GF-D8 (cell line): ENCODE measurements around the gene MAL.
"Not testable (repeated sequence)": the region's sequence is repeated elsewhere in the genome, so short reads cannot be mapped to it uniquely, and the experiment has no call there.

Experiments used
- DNase-seq: peaks from one replicate; lab custom pipeline; 2025; lab: John Stamatoyannopoulos, UW

Gene MAL

GRCh38 chr2:95032868-95033603 is 7.5 kb downstream of the MAL start:
- no peak for DNase-seq

GRCh38 chr2:95034221-95034620 is 8.7 kb downstream of the MAL start:
- no peak for DNase-seq

GRCh38 chr2:95034818-95035217 is 9.3 kb downstream of the MAL start:
- no peak for DNase-seq

GRCh38 chr2:95036596-95037383 is 11.3 kb downstream of the MAL start:
- no peak for DNase-seq

- no peak for DNase-seq
Observed at GRCh38 chr2:95037384-95037839, 11.9 kb downstream of the MAL start.

- not testable (repeated sequence) for DNase-seq
Observed at GRCh38 chr2:95037841-95038585, 12.5 kb downstream of the MAL start.

- DNase-seq, result no peak
Observed at GRCh38 chr2:95038635-95039298, 13.3 kb downstream of the MAL start.

- no peak for DNase-seq
Observed at GRCh38 chr2:95039363-95039762, 13.9 kb downstream of the MAL start.

GRCh38 chr2:95039978-95040377 is 14.5 kb downstream of the MAL start:
- DNase-seq, result no peak

- DNase-seq, result no peak
Observed at GRCh38 chr2:95040426-95040825, 14.9 kb downstream of the MAL start.

- DNase-seq, result no peak
Observed at GRCh38 chr2:95041060-95041823, 15.7 kb downstream of the MAL start.

GRCh38 chr2:95041824-95042442 is 16.4 kb downstream of the MAL start:
- DNase-seq, result no peak

- no peak for DNase-seq
Observed at GRCh38 chr2:95042472-95043271, 17.2 kb downstream of the MAL start.

- DNase-seq, result no peak
Observed at GRCh38 chr2:95043300-95044093, 18.0 kb downstream of the MAL start.

GRCh38 chr2:95044601-95045000 is 19.1 kb downstream of the MAL start:
- no peak for DNase-seq

- DNase-seq, result no peak
Observed at GRCh38 chr2:95046371-95047112, 21.0 kb downstream of the MAL start.

GRCh38 chr2:95047629-95048510 is 22.4 kb downstream of the MAL start:
- no peak for DNase-seq
